HPDE6-E6E7 (cell line): ENCODE results near the gene GDF2.

ENCODE experiments used
- DNase-seq: peaks from one replicate; pipeline ENCODE4 v3.0.0; 2011; ENCODE audit warnings: missing footprints; ENCODE audit errors: extremely low spot score

The GDF2 gene

GRCh38 chr10:47291682-47292081, 30.6 kb upstream of the GDF2 start:
- DNase-seq, result no peak

- no peak for DNase-seq
These were observed 28.2 kb upstream of the GDF2 start for GRCh38 chr10:47294057-47294456.

- DNase-seq, result no peak
These were observed 27.8 kb upstream of the GDF2 start for GRCh38 chr10:47294501-47294900.

- no peak for DNase-seq
These were observed 26.8 kb upstream of the GDF2 start for GRCh38 chr10:47295411-47295810.

GRCh38 chr10:47296156-47296894, 25.9 kb upstream of the GDF2 start:
- no peak for DNase-seq

GRCh38 chr10:47296941-47297340, 25.3 kb upstream of the GDF2 start:
- no peak for DNase-seq

GRCh38 chr10:47297866-47298540, 24.3 kb upstream of the GDF2 start:
- no peak for DNase-seq

GRCh38 chr10:47298715-47299114, 23.5 kb upstream of the GDF2 start:
- DNase-seq, result no peak

GRCh38 chr10:47299611-47300428, 22.4 kb upstream of the GDF2 start, which contains the start of gene GDF10:
Gene GDF10, plus strand, starts transcription at chr10:47300197. Its CDS starts 455 bp downstream, at chr10:47300652.
- no peak for DNase-seq

- DNase-seq, result no peak
These were observed 21.8 kb upstream of the GDF2 start for GRCh38 chr10:47300429-47300931.

GRCh38 chr10:47301833-47302232, 20.4 kb upstream of the GDF2 start:
- no peak for DNase-seq

- no peak for DNase-seq
These were observed 19.1 kb upstream of the GDF2 start for GRCh38 chr10:47303105-47303504.

- no peak for DNase-seq
These were observed 18.4 kb upstream of the GDF2 start for GRCh38 chr10:47303866-47304265.

GRCh38 chr10:47305566-47305965, 16.7 kb upstream of the GDF2 start:
- DNase-seq, result no peak

GRCh38 chr10:47306387-47307210, 15.7 kb upstream of the GDF2 start:
- DNase-seq, result no peak

- DNase-seq, result no peak
These were observed 14.9 kb upstream of the GDF2 start for GRCh38 chr10:47307381-47307780.

- no peak for DNase-seq
These were observed 13.5 kb upstream of the GDF2 start for GRCh38 chr10:47308775-47309174.

- DNase-seq, result no peak
These were observed 12.7 kb upstream of the GDF2 start for GRCh38 chr10:47309408-47310089.

GRCh38 chr10:47310090-47310505, 12.2 kb upstream of the GDF2 start:
- no peak for DNase-seq

GRCh38 chr10:47311193-47311931, 10.9 kb upstream of the GDF2 start:
- peak; percentile 19 for DNase-seq
